Skeletal muscle tissue (tissue), 4 donors: ENCODE data around the gene CFAP91. TPM values are rescaled to one million over a fixed set of nuclear protein-coding genes. Genes with fewer than 3 reads are reported as not detected.

Experiments used
- H3K27ac ChIP-seq: one replicate; pipeline ENCODE4 v1.7.0; 2013; ENCODE audit warnings: mild to moderate bottlenecking, low read depth, low read length, inconsistent platforms
- H3K27me3 ChIP-seq, 3 donors: one replicate each; pipeline ENCODE4 v1.7.0; 2013; ENCODE audit warnings: low read length in 3 of 3; ENCODE audit not compliant: control insufficient read depth in 3 of 3, insufficient read depth in 3 of 3
- H3K36me3 ChIP-seq, 3 donors: one replicate each; pipeline ENCODE4 v1.7.0; 2013; ENCODE audit warnings: low read length in 3 of 3; ENCODE audit not compliant: control insufficient read depth in 3 of 3, insufficient read depth in 3 of 3
- H3K4me1 ChIP-seq, 3 donors: one replicate each; pipeline ENCODE4 v1.7.0; 2013; ENCODE audit warnings: low read length in 3 of 3, mild to moderate bottlenecking in 3 of 3; ENCODE audit not compliant: control insufficient read depth in 3 of 3, insufficient read depth in 3 of 3
- H3K4me3 ChIP-seq, 3 donors: one replicate each; pipeline ENCODE4 v1.7.0; 2013; ENCODE audit warnings: low read length in 3 of 3
- H3K9ac ChIP-seq, 3 donors: one replicate each; pipeline ENCODE4 v1.7.0; 2013; ENCODE audit warnings: low read length in 3 of 3, mild to moderate bottlenecking in 3 of 3, moderate library complexity in 2 of 3, low read depth in 1 of 3
- H3K9me3 ChIP-seq, 3 donors: one replicate each; pipeline ENCODE4 v1.7.0; 2013; ENCODE audit warnings: low read length in 3 of 3; ENCODE audit not compliant: control insufficient read depth in 3 of 3
- total RNA-seq: library from RNA; depleted of rRNA; stranded (reverse); fragments of >200 nt; gene quantifications from one replicate; pipeline ENCODE4 v1.2.3, GENCODE V29; 2014
- donor health status: Osteomylitis.

The CFAP91 gene
- total RNA-seq, 1 donor from 2014 or later: under 0.01 TPM

DNA sequence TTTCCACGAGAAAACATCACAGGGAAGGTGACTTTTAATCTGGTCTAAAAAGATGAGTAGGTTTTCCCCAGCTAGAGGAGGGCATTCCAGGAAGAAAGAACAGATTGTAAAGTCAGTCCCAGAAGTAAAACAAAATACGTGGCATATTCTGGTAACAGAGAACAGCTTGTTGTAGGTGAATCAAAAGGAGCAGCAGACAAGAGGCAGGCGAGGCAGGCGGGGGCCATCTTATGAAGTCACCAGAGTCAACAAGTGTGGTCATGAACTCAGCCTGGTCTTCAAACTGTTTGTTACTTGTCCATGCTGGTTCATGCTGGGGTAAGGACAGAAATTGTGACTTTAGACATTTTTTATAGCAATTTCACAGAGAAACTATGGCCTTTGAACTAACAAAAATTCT is 38.5 kb upstream of the CFAP91 start:
- Histone ChIP-seq H3K4me1 (peaks cover 39 to 56% (median 44%) of the 10 kb centered on the region in 3 donors), H3K36me3 (peaks cover 4 to 7% (median 6%) of the 10 kb centered on the region in 3 donors), H3K9me3 (no peaks in the 10 kb centered on the region), H3K27me3 (no peaks in the 10 kb centered on the region), H3K27ac (peak overlapping the region; percentile 88), H3K9ac (peak overlapping the region; percentile 29 to 69 (median 63)), H3K4me3 (no peak overlapping the region)

DNA sequence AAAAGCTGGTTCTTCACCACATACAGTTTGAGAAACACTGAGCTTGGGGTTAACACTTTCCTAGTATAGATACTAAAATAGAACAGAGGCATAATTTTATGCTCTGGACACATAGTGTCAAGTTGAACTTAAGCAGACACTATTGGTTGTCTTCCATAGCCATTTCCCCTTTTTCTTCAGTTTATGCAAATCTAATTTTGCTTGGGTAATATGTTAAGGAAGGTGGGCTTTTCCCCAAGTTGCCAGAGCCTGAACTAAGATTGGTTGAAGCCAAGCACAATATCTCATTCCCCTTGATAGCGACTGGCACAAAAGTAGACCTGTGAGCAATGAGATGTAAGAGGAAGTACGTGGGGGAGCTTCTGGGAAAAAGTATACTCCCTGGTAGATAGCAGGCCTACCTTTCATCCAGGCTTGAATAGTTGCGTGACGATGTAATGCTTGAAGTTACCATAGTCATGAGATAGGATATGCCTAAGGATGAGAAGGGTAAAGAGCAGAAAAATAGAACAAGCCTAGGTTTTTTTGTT is 37.9 kb upstream of the CFAP91 start:
- peaks cover 41 to 53% (median 45%) of the 10 kb centered on the region in 3 donors for H3K4me1 ChIP-seq
- peak overlapping the region; percentile 88 for H3K27ac ChIP-seq
- H3K36me3 ChIP-seq: peaks cover 1 to 7% (median 6%) of the 10 kb centered on the region in 3 donors
- H3K27me3 ChIP-seq: no peaks in the 10 kb centered on the region
- peak overlapping the region; percentile 39 to 69 (median 63) for H3K9ac ChIP-seq
- H3K4me3 ChIP-seq: peak overlapping the region in 2 of 3 donors; percentile 0 to 18
- no peaks in the 10 kb centered on the region for H3K9me3 ChIP-seq

DNA sequence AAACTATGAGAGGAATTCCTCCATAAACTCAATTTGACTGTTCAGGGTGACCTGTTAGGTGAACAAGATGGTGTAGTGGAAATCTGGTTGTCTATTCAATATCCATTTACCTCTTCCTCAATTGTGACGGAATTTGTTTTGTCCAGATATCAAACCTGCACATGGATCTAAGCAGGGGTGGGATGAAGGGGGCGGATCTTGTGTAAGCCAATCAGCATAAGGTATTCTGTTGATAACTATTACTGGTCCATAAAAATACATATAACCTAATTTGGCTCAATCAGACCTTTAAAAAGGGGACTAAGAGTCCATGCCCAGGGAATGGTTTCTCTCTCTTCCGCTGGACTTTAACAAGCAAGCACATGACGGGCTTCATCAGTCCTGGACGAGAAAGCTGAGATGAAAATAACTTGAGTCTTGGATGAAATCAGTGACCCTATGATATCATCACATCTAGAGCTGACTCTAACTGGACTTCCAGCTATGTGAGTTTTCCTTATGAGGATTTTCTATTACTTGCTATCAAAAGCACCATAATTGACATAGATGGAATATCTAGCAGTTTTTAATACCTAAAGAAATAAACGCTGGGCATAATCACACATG is 36.8 kb upstream of the CFAP91 start:
- no peak overlapping the region for H3K4me3 ChIP-seq
- H3K4me1 ChIP-seq: peaks cover 43 to 48% (median 44%) of the 10 kb centered on the region in 3 donors
- no peaks in the 10 kb centered on the region for H3K27me3 ChIP-seq
- H3K9ac ChIP-seq: no peak overlapping the region
- no peaks in the 10 kb centered on the region for H3K9me3 ChIP-seq
- peaks cover 0 to 13% (median 7%) of the 10 kb centered on the region in 3 donors for H3K36me3 ChIP-seq
- peak overlapping the region; percentile 88 for H3K27ac ChIP-seq

DNA sequence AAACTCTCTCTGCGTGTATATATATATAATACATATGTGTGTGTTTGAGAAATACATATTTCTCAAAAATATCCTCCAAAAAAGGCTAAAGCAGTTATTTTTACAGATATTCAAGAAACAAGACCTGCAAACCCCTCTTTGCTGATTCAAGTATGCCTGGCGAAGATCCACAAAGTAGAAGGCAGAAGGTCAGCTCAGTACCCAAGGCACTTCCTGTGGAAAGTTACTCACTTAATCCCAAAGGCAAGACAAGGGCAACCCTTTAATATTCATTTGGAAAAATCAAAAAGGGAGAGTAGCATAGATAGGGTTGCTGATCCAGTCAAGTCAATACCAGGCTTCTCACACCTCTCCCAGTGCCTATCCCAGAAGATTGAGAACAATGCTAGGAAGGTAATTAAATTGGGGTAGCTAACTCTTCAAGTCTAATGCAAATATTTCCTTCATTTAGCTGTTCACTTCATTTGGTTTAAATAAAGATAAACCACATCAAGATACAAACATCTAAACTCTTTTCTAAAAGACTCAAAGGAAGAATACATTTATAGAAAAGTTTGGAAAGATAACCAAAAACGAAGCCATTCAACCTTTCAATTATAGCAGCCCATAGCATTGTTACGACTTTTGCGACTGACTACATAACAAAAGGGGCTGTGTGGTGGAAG is 32.8 kb upstream of the CFAP91 start:
- Histone ChIP-seq H3K36me3 (peaks cover 10 to 41% (median 38%) of the 10 kb centered on the region in 3 donors), H3K4me1 (peaks cover 9 to 14% (median 13%) of the 10 kb centered on the region in 3 donors), H3K27me3 (no peaks in the 10 kb centered on the region), H3K4me3 (no peak overlapping the region), H3K9ac (peak overlapping the region in 1 of 3 donors; percentile 38), H3K27ac (no peak overlapping the region), H3K9me3 (no peaks in the 10 kb centered on the region)

DNA sequence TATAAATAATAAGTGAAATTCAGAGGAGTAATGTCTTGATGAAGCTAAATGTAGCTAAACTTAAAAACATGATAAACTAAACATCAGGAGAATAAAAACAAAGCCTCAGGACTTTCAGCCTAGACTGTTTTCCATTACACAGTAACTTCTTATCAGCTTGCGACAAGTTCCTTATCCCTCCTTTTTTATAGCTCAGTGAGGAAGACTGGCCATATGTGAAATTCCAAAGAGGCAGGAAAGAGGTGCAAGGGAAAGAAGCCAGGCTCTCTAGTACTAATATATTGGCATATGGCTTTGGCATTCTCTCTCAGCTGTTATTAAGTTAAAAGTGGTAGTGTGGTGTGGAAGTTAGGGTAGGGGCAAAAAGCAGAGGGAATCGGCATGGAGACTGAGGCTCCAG is 30.0 kb upstream of the CFAP91 start:
- no peak overlapping the region for H3K27ac ChIP-seq
- no peak overlapping the region for H3K9ac ChIP-seq
- H3K4me1 ChIP-seq: peaks cover 12 to 19% (median 15%) of the 10 kb centered on the region in 3 donors
- H3K4me3 ChIP-seq: no peak overlapping the region
- no peaks in the 10 kb centered on the region for H3K9me3 ChIP-seq
- H3K27me3 ChIP-seq: no peaks in the 10 kb centered on the region
- H3K36me3 ChIP-seq: peaks cover 10 to 44% (median 38%) of the 10 kb centered on the region in 3 donors

DNA sequence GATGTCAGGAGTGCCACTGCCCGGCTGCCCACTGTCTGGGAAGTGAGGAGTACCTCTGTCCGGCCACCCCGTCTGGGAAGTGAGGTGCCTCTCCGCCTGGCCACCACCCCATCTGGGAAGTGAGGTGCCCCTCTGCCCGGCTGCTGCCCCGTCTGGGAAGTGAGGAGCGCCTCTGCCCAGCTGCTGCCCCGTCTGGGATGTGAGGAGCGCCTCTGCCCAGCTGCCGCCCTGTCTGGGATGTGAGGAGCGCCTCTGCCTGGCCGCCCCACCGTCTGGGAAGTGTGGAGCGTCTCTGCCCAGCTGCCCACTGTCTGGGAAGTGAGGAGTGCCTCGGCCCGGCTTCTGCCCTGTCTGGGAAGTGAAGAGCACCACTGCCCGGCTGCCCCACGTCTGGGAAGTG is 28.9 kb upstream of the CFAP91 start:
- Histone ChIP-seq H3K9me3 (no peaks in the 10 kb centered on the region), H3K4me1 (peaks cover 12 to 20% (median 15%) of the 10 kb centered on the region in 3 donors), H3K27ac (no peak overlapping the region), H3K27me3 (no peaks in the 10 kb centered on the region), H3K4me3 (no peak overlapping the region), H3K36me3 (peaks cover 10 to 38% (median 34%) of the 10 kb centered on the region in 3 donors), H3K9ac (no peak overlapping the region)

DNA sequence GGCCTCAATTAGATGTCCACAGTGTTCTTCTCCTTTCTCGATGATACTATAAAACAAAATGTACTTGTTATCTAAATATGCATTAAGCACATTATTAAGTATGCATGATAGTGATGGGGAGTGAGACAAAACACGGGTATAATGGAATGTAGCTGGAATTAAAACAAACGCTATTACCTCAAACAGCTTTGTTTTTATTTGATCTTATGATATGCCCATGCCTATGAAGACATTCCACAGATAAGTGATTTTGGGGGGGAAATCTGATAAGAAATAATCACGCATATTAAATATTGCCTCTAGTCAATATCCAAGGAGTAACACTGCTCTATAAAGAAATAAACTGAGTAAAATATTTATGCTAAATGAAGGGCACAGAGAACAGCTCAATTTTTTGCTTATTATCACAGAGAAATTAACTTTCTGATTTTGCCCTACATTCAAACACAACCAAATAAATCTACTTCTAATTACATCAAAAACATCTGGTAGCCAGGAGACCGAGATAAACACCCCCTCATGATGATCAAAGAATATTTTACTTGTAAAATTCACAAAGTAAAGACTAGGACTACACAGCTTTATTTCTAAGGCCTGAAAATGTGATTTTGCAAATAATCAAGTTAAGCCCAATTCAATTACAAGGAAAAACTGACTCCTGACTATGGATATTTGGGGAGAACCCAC is 27.5 kb upstream of the CFAP91 start:
- H3K4me3 ChIP-seq: peak overlapping the region; percentile 55 to 98 (median 82)
- H3K4me1 ChIP-seq: peaks cover 9 to 15% (median 12%) of the 10 kb centered on the region in 3 donors
- peak overlapping the region in 1 of 3 donors; percentile 17 for H3K9ac ChIP-seq
- H3K9me3 ChIP-seq: no peaks in the 10 kb centered on the region
- no peaks in the 10 kb centered on the region for H3K27me3 ChIP-seq
- H3K36me3 ChIP-seq: peaks cover 10 to 38% (median 31%) of the 10 kb centered on the region in 3 donors
- peak overlapping the region; percentile 89 for H3K27ac ChIP-seq

DNA sequence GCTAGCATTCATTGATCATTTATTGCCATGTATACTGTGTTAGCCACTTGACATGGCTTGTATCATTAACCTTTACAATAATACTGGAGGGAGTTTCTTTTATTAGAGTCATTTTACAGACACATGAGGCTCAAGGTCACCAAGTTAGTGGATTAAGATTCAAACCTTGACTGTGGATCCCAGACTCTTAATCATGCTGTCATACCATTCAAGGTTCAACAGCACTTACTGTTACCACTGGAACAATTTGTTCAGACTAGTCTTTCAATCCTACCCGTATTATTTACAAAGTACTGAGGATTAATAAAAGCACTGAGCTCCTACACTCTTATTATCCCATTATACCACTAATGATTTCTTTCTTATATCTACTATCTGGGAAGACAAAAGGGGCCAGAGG is 26.8 kb upstream of the CFAP91 start:
- Histone ChIP-seq H3K4me3 (peak overlapping the region; percentile 55 to 98 (median 82)), H3K4me1 (peaks cover 9 to 15% (median 12%) of the 10 kb centered on the region in 3 donors), H3K9me3 (no peaks in the 10 kb centered on the region), H3K27ac (peak overlapping the region; percentile 89), H3K9ac (peak overlapping the region in 2 of 3 donors; percentile 54 to 63), H3K27me3 (no peaks in the 10 kb centered on the region), H3K36me3 (peaks cover 10 to 31% (median 31%) of the 10 kb centered on the region in 3 donors)

DNA sequence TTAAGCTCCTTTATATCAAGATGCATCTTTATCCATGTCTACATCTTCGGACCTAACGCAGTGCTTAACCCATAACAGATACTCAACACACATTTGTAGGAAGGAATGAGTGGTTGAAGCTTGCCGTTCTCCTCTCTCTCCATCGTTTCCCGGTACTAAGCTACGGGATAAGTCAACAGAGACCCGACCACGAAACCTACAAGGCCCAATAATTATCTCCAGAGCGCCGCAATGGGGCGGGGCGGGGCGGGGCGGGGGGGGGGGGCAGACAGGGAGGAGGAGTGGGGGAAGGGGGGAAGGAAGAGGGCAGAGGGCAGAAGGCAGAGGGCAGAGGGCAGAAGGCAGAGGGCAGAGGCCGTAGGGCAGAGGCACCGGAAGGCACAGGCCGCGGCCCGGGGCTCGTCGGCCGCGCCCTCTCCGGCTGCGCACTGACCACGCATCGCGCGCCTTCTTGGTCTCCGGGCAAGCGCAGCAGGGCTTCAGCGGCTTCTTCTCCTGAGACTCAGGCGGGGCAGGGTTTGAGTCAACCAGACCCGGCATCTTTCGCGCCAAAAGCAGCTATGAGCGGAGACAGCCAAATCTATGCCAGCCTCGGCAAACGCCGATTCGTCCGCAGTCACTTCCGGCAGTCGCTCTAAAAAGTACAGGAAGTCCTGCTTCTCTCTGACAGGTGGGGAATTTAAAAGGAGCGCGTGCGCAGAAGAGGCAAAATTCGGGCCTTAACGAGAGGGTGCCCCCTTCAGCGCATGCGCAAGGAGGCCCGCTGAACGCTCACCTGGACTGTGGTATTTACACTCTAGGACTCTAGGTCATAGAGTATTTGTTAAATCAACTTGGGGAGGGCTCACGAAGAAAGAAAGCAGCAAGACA is 25.8 kb upstream of the CFAP91 start, which contains the start of gene COX17:
Gene COX17, minus strand, starts transcription at position 636 of the 870 bp plus-strand sequence. Its CDS starts 96 bp downstream, at position 540.
- Histone ChIP-seq H3K9ac (peak within 1 kb of the TSS; percentile 82 to 88 (median 84)), H3K9me3 (no peaks in the 10 kb centered on the region), H3K4me3 (peak within 1 kb of the TSS; percentile 82 to 98 (median 89)), H3K27me3 (no peaks in the 10 kb centered on the region), H3K36me3 (peaks cover 7 to 24% (median 22%) of the 10 kb centered on the region in 3 donors), H3K27ac (peak within 1 kb of the TSS; percentile 89), H3K4me1 (peaks cover 9 to 15% (median 12%) of the 10 kb centered on the region in 3 donors)
